ENCODE data around the gene PLA2G2C. TPM values are rescaled to one million over a fixed set of nuclear protein-coding genes. Genes with fewer than 3 reads are reported as not detected.

Gene PLA2G2C
- total and polyA plus RNA-seq, 5 donors, result 0.02 to 0.31 TPM; not detected in 3

DNA sequence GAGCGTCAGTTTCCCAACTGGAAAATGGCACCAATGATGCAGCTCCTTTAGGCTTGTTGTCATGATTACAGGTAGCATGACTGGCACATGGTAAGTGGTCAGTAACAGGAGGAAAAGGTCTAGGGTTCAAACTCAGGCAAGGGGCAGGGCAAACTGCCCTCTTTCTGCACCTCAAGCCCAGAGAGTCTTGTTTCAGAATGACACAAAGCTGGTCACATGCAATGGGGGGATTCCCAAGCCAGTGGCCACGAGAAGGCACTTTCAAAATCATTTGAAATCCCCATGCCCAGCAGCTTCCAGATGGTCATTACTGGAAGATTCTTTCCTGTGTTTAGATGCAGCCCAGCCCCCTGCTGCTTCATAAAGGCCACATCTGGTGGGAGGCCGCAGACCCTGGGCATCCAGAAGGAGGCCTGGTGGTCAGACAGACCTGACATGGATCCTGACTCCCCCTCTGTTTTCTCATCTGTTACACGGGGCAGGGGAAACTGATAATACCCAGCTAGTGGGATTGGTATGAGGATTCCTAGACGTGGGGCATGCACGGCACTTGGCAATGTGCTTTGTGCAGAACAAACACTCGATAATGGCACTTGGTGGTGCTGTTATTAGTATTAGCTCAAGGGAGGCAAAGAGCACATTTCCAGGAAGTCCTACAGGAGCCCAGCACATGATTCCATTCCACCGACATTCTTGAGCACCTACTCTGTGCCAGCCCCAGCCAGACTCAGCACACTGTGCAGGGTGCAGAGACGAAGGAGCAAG is 60.1 kb downstream of the PLA2G2C start:
- H3K4me3 ChIP-seq (ENCODE audit: low read length), result no peak overlapping the region
- no peak overlapping the region for H3K27ac ChIP-seq (ENCODE audit: low read length)
- WGBS, result 68% methylated on average over 9 of the region's 9 CpGs
- H3K4me1 ChIP-seq (ENCODE audit: control insufficient read depth, insufficient read depth, low read length), result peaks cover 2% of the 10 kb centered on the region
- no peaks in the 10 kb centered on the region for H3K9me3 ChIP-seq (ENCODE audit: control insufficient read depth, low read length)
- DNase-seq (no peak), ATAC-seq (no peak)
- intact Hi-C loops (cut with DNase I), result no loop called here
- H3K27me3 ChIP-seq (ENCODE audit: control insufficient read depth, insufficient read depth), result no peaks in the 10 kb centered on the region

DNA sequence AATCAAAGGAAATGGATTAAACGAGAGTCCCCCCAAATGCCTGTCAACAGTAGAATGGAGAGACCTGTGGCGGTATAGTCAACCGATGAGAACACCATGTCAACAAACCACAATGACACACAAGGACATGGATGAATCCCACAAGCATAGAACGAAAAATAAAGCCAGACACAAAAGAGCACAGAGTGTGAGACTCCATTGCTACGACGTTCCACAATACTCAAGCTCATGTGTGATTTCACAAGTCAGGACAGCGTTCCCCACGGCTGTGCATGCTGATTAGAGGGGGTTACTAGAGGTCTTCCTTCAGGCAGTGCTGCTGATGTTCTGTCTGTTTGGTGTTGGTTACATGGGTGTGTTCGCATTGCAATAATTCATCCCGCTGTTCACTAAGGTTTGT is 61.2 kb downstream of the PLA2G2C start:
- Histone ChIP-seq H3K4me1 (ENCODE audit: control insufficient read depth, insufficient read depth, low read length) (peaks cover 2% of the 10 kb centered on the region), H3K9me3 (ENCODE audit: control insufficient read depth, low read length) (no peaks in the 10 kb centered on the region), H3K27ac (ENCODE audit: low read length) (no peak overlapping the region), H3K27me3 (ENCODE audit: control insufficient read depth, insufficient read depth) (no peaks in the 10 kb centered on the region), H3K4me3 (ENCODE audit: low read length) (no peak overlapping the region)
- WGBS, result 60% methylated on average over 10 of the region's 10 CpGs
- ATAC-seq (peak; percentile 23 to 60), DNase-seq (no peak)
- intact Hi-C loops (cut with DNase I), result no loop called here

DNA sequence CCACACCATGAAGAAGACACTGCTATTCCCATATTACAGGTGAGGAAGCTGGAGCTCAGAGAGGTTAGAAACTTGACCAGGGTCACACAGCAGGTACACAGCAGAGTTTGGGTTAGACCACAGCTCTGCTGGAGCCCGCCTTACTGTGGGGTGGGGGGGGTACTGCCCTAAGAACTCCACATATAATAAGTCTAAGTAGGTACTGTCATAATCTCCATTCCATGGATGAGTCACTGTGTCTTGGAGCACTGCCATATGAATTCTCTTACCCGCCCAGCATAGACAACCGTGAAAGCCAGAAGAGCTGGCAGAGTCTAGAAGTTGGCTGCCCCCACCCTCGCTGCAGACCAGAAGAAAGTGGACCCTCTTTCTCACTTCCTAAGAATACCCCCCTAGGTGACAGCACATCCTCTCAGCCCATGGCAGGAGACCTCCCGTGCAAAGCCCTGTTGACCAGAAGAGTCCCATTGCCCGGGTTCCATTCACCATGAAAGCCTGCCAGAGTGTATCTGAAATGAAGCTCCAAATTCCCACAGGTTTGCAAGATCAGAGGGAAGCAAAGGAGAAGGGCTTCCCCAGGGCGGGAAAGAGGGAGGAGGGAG is 61.8 kb downstream of the PLA2G2C start:
- Histone ChIP-seq H3K27me3 (ENCODE audit: control insufficient read depth, insufficient read depth) (no peaks in the 10 kb centered on the region), H3K4me3 (ENCODE audit: low read length) (no peak overlapping the region), H3K9me3 (ENCODE audit: control insufficient read depth, low read length) (no peaks in the 10 kb centered on the region), H3K27ac (ENCODE audit: low read length) (no peak overlapping the region), H3K4me1 (ENCODE audit: control insufficient read depth, insufficient read depth, low read length) (peaks cover 2% of the 10 kb centered on the region)
- DNase-seq, result peak in 1 of 3 donors; percentile 41
- intact Hi-C loops (cut with DNase I), result no loop called here
- peak; percentile 83 to 91 for ATAC-seq
- WGBS, result 49% methylated on average over 7 of the region's 7 CpGs

DNA sequence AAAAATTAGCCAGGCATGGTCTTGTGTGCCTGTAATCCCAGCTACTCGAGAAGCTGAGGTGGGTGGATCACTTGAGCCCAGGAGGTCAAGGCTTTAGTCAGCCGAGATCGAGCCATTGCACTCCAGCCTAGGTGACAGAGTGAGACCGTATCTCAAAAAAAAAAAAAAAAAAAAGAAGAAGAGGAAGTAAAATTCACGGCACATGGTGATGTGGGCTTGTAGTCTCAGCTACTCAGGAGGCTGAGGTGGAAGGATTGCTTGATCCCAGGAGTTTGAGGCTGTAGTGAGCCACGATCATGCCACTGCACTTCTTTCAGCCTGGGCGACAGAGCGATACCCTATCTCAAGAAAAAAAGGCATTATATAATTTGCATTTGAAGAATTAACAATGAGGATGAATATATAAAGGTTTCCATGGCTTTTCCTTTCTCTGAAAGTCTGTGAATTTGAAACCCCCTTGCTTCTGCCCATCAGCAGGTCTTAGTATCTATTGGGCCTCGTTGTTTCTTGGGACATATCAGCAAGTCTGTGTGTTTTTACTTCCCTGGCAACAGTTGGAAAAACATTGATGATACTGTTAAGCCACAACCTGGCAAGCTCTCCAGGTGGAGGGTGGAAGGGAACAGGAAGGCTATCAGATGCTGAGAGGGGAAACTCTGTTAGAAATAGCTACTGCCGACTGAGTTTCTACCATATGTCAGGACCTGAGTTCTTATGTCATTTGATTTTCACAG is 62.4 kb downstream of the PLA2G2C start:
- Histone ChIP-seq H3K4me3 (ENCODE audit: low read length) (no peak overlapping the region), H3K27me3 (ENCODE audit: control insufficient read depth, insufficient read depth) (no peaks in the 10 kb centered on the region), H3K4me1 (ENCODE audit: control insufficient read depth, insufficient read depth, low read length) (peaks cover 2% of the 10 kb centered on the region), H3K9me3 (ENCODE audit: control insufficient read depth, low read length) (no peaks in the 10 kb centered on the region), H3K27ac (ENCODE audit: low read length) (no peak overlapping the region)
- DNase-seq (no peak), ATAC-seq (no peak)
- whole genome bisulfite sequencing, result 66% methylated on average over 10 of the region's 10 CpGs
- intact Hi-C loops (cut with DNase I), result no loop called here

DNA sequence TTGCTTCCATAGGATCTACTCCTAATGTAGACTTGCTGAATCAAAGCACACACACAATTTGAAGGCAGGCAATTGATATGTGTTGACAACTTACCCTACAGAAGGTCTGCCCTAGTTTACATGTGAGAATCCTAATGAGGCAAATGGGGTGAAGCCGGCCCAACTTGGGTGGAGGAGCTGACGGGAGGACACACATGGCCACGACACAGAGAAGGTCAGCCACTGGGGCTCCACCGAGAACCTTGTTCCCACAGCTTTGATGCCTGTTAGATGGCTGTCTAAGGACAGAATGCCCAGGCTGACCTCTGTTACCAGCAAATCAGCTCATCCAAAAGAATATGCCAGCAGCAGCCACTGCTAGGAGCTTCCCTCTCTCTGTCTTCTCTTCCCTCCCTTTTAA is 65.5 kb downstream of the PLA2G2C start:
- H3K4me1 ChIP-seq (ENCODE audit: control insufficient read depth, insufficient read depth, low read length), result peaks cover 2% of the 10 kb centered on the region
- no peaks in the 10 kb centered on the region for H3K9me3 ChIP-seq (ENCODE audit: control insufficient read depth, low read length)
- no peaks in the 10 kb centered on the region for H3K27me3 ChIP-seq (ENCODE audit: control insufficient read depth, insufficient read depth)
- WGBS, result 93% methylated on average over 4 of the region's 4 CpGs
- ATAC-seq (no peak), DNase-seq (no peak)
- no peak overlapping the region for H3K4me3 ChIP-seq (ENCODE audit: low read length)
- intact Hi-C loops (cut with DNase I), result no loop called here
- H3K27ac ChIP-seq (ENCODE audit: low read length), result no peak overlapping the region

- intact Hi-C loops (cut with DNase I), result no loop called here
- WGBS, result 91% methylated on average over 2 of the region's 2 CpGs
- H3K27me3 ChIP-seq (ENCODE audit: control insufficient read depth, insufficient read depth), result no peaks in the 10 kb centered on the region
- H3K4me1 ChIP-seq (ENCODE audit: control insufficient read depth, insufficient read depth, low read length), result peaks cover 2% of the 10 kb centered on the region
- no peaks in the 10 kb centered on the region for H3K9me3 ChIP-seq (ENCODE audit: control insufficient read depth, low read length)
- no peak within 1 kb of the TSS for H3K27ac ChIP-seq (ENCODE audit: low read length)
- no peak within 1 kb of the TSS for H3K4me3 ChIP-seq (ENCODE audit: low read length)
- ATAC-seq, result no peak
- no peak for DNase-seq
These were observed 67.0 kb downstream of the PLA2G2C start, which contains the start of gene PLA2G2D for GRCh38 chr1:20119347-20119746. PLA2G2D (minus strand) TSS chr1:20119536; CDS start chr1:20119498, 38 bp downstream.

DNA sequence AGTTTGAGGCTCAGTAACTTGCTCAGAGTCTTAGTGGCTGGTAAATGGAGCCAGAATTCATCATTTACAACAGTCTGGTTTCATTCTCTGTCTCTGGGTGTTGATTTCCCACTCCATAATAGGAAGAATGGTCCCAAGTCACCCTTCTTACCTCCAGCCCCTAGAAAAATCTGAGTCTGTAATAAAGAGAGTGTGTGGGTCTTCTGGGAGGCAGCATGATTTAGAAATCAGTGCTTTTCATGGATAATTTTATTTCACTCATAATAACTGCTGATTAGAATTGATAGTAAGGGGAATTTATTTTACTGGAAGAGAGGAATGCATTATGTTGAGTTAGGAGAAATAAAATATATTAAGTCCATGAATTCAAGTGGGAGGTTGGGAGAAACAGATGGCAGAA is 69.1 kb downstream of the PLA2G2C start:
- ATAC-seq, result no peak
- Histone ChIP-seq H3K27me3 (ENCODE audit: control insufficient read depth, insufficient read depth) (no peaks in the 10 kb centered on the region), H3K9me3 (ENCODE audit: control insufficient read depth, low read length) (no peaks in the 10 kb centered on the region), H3K27ac (ENCODE audit: low read length) (no peak overlapping the region), H3K4me1 (ENCODE audit: control insufficient read depth, insufficient read depth, low read length) (no peaks in the 10 kb centered on the region), H3K4me3 (ENCODE audit: low read length) (no peak overlapping the region)
- intact Hi-C loops (cut with DNase I), result no loop called here
- no peak for DNase-seq

DNA sequence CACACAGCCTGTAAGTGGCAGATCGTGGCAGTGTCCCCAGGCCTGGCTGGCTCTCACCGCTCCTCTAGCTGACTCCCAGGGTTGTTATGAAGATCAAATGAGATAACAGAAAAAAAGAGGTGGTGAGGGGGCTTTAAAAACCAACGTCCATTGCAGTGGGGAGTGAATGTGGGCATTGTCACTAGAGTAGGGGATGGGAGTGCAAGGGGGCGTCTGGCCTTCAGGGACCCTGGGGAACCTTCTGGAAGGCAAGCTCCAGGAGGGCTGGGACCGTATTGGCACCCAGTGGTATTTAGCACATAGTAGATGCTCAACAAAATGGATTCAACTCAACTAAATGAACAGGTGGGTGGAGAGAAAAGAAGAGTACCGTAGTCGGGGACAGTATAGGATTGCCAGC is 70.4 kb downstream of the PLA2G2C start:
- H3K27me3 ChIP-seq (ENCODE audit: control insufficient read depth, insufficient read depth), result no peaks in the 10 kb centered on the region
- ATAC-seq (no peak), DNase-seq (no peak)
- no peaks in the 10 kb centered on the region for H3K9me3 ChIP-seq (ENCODE audit: control insufficient read depth, low read length)
- no peak overlapping the region for H3K27ac ChIP-seq (ENCODE audit: low read length)
- no peaks in the 10 kb centered on the region for H3K4me1 ChIP-seq (ENCODE audit: control insufficient read depth, insufficient read depth, low read length)
- intact Hi-C loops (cut with DNase I), result no loop called here
- 81% methylated on average over 7 of the region's 7 CpGs for WGBS
- H3K4me3 ChIP-seq (ENCODE audit: low read length), result no peak overlapping the region

- no peak for ATAC-seq
- no peak overlapping the region for H3K4me3 ChIP-seq (ENCODE audit: low read length)
These were observed 70.8 kb downstream of the PLA2G2C start for GRCh38 chr1:20115479-20115878.

DNA sequence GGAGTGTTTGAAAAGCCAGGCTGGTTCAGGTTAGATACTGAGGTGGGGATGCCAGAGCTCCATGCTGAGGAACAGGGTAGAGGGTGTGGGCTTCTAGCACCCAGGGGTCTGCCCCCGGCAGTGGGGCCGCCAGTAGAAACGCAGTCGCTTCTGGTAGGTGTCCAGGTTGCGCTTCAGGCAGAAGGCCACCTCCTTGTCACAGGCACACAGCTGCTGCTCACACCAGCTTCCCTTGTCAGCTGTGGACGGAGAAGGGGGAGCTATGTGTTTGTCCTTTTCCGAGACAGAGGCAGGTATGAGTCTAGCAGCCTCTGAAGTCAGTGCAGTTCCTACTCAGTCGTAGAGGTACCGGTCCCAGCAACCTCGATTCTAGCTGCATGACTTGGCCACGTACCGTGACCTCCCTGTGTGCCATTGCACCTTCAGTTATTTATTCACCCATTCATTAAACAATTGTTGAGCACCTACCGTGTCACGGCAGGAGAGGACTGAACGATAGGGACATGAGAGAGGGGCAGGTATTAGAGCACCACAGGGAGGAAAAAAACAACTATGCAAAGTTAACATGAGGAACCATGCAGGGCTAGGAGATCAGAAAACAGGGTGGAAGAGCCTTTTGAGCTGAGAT is 72.2 kb downstream of the PLA2G2C start:
- ATAC-seq (no peak), DNase-seq (no peak)
- no peaks in the 10 kb centered on the region for H3K27me3 ChIP-seq (ENCODE audit: control insufficient read depth, insufficient read depth)
- 73% methylated on average over 15 of the region's 15 CpGs for WGBS
- intact Hi-C loops (cut with DNase I), result no loop called here
- H3K4me1 ChIP-seq (ENCODE audit: control insufficient read depth, insufficient read depth, low read length), result peaks cover under 1% of the 10 kb centered on the region
- no peak overlapping the region for H3K27ac ChIP-seq (ENCODE audit: low read length)
- no peak overlapping the region for H3K4me3 ChIP-seq (ENCODE audit: low read length)
- no peaks in the 10 kb centered on the region for H3K9me3 ChIP-seq (ENCODE audit: control insufficient read depth, low read length)

More at GRCh38 chr1:20115479-20115878, 70.8 kb downstream of the PLA2G2C start:
- no peaks in the 10 kb centered on the region for H3K9me3 ChIP-seq (ENCODE audit: control insufficient read depth, low read length)
- no peaks in the 10 kb centered on the region for H3K27me3 ChIP-seq (ENCODE audit: control insufficient read depth, insufficient read depth)
- no peak for DNase-seq
- no peak overlapping the region for H3K27ac ChIP-seq (ENCODE audit: low read length)
- 79% methylated on average over 4 of the region's 4 CpGs for WGBS
- no peaks in the 10 kb centered on the region for H3K4me1 ChIP-seq (ENCODE audit: control insufficient read depth, insufficient read depth, low read length)
- intact Hi-C loops (cut with DNase I), result no loop called here

Measured in right cardiac atrium (tissue), 5 donors.